GM18867 (cell line): ENCODE measurements around the gene SIM1.

Experiments
- ATAC-seq: cut with Tn5 transposase; IDR thresholded peaks from one replicate; pipeline ENCODE4 v1.9.1; 2021; ENCODE audit warnings: mild to moderate bottlenecking, moderate library complexity; ENCODE audit not compliant: unreplicated experiment

The SIM1 gene

DNA sequence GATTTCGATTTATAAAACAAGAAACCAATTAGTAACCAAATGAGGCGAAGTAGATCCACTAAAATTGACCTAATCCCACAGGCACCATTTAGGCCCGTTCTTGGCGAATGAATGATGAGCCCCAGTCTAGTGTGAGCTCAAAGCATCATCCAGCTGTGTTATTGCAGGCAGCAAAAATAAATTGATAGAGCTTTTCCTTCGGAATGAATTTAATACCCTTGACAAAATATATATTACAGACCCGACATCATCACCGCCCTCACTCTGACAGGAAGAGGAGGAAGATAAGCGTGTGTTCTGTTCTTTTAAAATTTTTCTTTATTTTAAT, 7.8 kb downstream of the SIM1 start:
- no peak for ATAC-seq

DNA sequence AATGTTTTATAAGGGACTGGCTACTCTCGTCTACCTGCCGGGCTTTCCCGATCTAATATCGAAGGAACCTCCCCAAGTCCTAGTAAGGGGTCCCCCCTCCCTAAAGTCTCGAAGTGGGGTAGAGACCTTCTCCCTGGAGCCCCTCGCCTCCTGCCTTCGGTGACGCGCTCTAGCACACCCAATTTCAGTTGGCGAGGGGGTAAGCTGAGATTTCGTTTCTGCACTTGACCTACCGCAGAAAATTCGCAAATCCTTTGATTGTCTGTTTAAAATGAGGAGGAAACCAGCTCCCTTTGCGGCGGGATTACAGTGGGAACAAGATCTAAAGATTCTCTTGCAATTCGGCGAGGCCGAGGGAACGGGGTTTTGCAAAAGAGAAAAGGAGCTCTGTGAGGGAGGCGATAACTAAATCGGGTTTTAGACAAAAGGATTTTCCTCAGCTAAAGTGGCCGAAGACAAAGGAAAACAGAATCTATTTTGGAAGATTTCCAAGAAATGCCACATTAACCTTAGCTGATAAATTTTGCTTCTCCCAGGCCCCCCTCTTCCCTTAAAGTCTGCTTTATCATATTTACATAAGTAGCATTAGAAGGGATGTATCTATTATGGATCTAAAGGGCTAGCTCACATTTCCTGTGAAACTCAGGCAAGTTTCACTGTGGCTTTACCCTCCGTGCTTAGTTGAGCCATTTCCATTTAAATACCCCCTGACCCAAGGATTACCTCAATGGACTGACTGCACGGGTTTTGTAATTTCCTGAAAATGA, 8.4 kb downstream of the SIM1 start:
- ATAC-seq, result no peak

DNA sequence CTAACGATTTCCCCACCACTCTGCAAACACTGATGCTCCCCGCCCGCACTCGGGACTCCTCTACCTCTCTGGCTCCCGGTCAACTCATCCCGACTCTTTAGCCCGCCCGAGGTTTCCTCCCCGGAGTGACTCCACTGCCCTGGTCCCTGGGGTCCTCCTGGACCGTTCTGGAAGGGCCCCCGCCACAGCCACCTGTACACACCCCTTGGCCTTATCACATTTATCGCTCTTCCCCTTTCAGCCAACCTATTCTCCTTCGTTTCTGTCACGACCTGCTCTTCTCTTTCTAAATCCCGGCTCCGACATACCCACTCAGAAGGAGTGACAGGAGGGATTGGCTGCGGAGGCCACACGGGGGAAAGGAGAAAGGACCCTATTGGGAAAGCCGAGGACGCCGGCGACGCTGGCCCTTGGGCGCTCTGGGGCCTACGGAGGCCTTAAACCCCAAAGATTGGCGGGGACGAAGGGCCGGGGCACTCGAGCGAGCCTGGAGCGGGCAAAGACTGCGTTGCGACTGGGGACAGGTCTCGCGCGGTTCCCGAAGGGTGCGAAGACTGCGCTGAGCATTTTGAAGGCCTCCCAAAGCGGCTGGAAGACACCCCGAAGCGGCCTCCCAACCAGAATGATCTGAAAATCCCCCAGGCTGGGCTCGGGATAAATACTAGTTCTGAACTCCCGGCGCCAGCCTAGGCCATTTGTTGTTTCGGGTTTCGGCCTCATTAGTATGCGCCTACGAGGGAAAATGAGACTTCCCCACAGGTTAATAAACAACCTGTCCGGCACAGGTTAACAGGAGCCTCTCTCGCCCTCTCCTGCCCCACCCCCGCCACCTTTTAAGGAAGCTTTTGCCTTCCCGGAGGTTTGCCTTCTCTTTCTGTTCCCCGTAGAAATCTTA, 9.2 kb downstream of the SIM1 start:
- no peak for ATAC-seq

DNA sequence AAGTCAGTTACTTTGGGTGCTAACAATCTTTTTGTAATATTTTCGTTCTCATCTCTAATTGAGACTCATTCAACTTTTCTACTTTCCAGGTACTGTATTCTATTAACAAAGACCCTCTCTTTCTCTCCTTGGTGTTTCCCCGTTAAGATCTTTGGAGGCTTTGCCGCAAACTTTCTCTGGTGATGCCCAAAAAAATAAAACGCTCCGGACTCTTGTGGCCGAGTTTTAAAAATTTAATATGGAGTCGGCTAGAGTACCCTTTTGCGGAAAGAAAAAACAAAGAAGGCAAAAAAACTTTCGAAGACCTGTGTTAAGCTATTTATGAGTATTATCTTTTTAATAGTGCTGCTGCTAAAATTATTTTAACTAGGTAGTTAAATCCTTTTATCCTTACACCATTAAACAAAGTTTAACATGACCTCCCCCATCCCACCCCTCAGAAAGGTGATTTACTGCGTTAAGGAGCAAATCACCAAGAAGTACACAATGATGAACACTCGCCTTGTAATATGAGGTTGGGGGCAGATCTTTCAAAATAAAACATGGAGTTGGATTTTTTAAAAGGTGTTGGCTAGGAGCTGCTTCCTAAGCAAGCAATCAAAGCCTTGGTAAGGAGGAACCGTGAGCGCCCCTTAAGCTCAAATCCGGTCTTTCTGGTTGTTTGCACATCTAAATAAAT, 10.0 kb downstream of the SIM1 start:
- no peak for ATAC-seq

DNA sequence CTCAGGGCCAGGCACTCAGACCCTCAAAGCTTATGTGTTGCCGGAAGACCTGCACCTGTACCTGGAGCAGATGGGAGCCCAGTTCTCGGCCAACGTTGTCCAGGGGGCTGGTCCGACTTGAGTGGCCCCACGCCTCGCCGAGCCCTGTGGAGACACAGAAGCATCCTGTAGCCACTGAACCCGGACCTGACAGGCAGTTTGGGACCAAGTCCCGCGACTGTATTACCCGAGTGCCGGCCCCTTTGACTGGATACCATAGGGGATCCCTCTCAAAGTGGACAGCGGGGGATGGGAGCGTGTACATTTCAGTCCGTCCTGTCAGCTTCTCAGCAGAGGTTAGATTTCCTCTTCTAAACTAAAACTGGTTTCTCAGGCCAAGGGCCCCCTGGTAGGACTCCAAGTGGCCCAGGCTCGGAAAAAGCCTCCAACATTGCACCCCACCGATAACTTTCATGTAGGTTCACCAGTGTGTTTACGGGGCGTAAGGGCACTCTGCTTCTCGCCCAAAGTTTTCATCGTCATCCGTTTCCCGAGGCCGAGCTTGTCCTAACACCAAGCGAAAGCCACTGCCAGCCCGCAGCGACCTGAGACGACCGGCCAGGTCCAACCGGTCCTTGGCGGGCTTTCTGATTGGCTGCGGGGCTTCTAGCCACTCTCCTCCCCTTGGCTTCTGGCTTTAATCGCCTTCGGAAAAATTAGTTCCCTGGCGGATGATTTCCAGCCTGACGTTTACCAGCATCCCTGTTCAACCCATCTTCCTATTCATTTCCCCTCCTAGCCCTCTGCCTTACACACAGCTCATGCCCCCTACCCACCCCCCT, 10.8 kb downstream of the SIM1 start:
- ATAC-seq, result no peak

DNA sequence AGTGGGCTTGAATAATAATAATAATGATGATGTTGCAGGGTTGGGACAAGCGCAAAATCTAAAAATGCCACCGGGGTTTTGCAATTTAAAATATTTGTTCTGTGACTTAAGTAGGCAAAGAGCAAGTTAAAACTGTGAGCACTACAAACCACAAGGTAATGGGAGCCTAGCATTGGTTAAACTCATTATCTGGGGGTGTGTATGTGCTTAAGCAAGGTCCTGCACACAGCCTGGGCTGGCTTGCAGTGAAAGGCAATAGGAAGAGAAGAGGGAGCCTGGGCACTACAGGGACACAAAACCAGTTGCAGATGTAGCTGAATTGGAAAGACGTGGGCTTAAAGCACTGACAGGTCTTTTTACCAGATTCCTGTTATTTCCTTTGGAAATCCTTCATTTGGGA, 11.7 kb downstream of the SIM1 start:
- no peak for ATAC-seq

DNA sequence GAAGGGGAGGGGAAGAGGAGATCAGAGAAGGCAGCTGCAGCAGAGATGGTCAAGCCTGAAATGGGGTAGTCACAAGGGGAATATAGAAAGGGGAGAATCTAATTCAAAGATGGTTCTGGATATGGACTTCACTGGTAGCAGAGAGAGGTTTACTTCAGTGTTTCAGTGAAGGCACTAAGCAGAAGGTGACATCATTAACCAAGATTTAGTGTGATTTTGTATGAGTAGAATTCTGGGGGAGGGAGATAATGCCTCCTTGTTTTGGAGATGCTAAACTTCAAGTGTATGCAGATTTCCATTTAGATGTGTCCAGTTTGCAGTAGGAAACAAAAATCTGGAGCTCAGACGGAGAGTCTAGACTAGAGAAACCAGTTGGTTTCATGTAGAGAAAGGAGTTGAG, 13.1 kb downstream of the SIM1 start:
- ATAC-seq, result no peak

DNA sequence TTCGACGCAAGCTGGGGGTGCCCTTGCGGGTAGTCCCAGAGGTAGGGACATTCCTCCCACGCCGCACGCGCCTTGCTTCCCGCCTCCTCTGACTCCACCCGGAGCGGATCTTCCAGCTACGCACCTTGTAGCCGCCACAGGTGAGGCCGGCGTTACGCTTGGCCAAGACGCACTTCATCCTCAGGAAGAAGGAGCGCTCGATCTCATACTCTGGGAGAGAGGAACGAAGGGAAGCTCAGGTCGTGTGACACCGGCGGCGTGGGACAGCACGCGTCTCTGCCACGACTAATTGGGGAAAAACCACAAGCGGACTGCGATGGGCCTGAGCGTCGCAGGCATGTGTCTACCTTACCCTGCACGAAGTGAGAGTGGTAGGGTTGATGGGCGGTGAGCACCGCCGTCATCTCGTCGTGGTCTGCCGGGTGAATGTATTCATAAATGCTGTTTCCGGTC, 15.5 kb downstream of the SIM1 start:
- ATAC-seq, result no peak

DNA sequence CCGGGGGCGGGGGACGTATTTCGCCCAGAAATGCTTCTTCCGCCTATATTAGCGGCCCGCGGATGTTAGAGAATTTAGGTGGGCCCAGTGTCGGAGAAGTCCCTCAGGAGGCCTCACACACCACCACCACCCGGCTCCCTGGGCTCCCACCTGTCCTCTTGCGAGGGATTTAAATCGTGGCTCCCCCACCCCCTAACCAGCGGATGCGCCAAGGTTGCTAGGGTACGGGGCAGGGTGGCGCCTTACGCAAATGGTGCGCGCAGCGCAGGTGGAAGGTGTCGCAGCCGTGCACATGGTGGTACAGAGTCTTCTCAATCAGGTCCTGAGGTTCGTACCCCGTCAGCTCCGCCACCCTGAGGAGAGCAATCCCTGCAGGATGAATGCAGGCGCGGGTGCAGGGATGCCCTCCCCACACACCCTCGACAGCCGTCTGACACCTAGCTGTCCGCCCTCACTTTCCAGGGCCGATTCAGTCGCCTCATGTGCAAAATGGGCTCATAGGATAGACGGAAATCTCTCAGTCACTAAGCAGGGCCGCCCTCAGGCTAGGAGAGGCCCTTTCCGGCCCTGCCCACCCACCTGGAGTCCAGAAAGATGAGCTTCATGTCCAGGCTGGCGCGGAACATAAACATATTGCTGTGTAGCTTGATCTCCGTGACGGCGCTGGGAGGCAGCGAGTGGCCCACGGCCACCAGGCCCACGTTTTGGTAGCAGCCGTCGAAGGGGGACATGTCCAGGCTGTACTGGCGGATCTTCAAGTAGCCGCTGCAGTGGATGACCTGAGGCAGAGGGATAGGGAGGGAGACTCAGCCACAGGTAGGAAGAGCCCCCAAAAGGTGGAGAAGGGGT, 16.6 kb downstream of the SIM1 start:
- no peak for ATAC-seq

DNA sequence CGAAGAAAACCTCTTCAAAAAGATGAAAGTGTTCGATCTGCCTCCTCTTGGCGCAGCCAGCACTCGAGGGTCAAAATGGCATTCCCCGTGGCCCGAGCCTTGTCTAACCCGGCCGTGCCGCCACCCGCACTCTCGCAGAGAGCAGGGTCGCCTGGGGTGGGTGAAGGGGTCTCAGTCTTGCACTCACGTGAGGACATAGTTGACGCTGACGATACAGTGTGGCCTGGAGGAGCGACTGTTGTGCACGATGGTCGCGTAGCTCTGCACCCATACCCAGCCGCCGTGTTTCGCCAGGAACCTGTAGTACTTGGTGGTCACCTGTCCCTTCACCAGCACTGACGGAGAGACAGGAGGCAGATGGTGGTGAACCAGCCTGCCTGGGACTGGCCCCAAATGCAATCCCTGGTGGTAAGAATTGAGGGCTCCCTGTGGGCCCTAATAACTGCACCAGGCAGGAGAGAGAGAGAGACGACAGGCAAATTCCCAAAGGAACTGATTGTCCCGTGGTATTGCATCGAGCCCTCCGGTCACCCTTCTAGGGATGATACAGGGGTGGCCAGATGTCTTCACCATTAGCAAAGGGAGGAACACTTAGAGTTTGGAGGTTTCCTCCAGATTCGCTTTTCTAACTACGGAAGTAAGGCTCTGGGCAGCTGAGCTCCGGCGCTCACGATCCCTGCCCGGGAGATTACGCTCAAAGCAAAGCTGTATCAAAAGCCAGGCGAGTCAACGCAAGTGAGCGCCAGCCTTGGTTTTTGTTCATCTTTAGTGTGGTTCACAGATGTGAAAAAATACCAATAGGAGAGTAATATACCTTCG, 17.4 kb downstream of the SIM1 start:
- no peak for ATAC-seq

DNA sequence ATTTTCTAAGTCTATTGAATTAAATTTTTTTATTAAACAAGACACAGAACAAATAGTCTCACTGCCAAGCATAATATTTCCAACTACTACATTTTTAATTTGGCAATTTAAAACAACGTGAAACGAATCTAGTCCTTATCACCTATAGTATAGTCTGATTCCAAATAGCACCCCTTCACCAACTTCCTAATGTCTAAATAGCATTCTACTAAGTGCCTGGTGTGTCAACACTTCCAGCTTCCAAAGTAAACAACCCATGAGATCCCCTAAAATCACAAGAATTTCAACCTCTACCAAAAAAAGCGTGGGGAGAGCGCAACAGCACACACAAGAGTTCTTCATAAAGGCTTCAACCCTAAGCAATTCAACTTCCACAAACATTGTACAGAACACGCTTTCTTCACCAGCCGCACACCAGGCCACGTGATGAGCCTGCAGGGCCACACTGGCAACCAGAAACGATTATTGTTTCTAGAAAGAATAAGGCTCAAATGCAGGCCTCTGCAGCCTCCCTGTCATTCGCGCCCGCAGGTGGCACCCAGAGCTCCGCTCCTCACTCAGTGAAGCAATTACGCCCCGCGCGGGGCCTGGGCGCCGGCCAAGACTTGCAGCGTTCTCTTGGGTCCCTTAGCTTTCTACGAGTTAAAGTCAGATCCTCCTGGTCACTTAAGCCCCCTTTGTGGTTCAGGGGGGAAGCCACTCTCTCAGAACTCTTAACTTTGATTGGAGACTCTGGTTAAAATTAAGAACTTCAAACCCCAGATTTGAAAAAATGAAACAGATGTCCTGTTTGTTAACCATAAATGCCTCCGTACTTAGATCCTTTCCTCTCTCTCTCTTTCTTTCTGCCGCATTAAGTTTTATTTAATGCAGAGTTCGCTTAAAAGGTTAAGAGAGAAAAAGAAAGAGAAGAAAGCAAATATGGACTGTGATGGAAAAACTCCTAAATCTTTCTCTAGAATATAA, 18.3 kb downstream of the SIM1 start:
- ATAC-seq, result no peak

DNA sequence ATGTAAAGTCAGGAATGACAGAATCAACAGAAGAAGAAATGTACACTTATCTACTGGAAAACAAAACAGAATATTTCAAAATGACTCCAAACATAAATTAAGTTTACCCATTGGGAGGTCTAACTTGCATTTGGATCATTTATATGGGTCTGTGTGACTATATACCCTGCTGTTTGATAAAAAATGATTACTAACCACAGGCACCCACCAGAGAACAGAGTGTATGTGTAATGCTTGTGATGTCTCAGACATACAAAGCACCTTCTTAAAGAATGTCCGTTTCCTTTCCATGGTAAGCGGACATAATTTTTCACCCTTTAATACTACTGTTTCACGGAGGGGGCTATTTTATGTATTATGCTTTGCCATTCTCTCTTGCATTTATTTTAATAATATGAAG, 19.2 kb downstream of the SIM1 start:
- no peak for ATAC-seq

DNA sequence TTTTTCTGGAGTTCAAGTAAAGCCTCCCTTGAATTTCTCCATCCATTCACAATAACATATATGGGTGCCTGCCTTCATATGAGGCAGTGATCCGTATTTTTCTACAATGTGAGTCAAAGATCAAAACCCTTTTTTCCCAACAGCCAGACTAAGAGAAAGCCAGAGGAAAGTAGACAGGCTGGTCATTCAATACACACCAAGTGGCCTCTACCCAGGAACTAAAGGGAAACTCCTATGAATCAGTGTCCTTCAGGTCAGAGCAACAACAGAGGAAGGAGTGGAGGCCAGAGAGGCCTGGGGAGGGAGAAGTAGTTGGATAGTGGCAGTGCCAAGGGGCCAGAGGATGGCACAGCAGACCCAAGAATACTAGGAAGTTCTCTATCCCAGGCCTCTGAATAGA, 23.8 kb downstream of the SIM1 start:
- no peak for ATAC-seq

DNA sequence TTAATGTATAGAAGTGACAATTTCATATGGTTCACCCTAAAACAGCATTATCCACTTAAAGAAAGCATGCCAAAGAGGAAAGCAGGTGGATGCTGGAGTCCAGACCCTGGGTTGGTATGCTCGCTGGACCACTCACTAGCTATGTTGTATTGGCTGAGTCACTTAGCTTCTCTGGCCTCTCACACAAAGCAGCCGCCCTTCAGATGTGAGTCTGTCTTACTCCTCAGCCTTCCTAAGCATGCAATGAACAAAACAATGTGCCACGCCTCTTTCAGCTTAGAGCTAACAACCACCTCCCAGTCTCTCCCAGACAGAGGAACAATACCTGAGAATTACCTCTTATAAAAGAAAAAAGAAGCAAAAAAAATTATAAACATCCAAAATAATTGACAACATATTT, 29.4 kb downstream of the SIM1 start:
- ATAC-seq, result no peak

DNA sequence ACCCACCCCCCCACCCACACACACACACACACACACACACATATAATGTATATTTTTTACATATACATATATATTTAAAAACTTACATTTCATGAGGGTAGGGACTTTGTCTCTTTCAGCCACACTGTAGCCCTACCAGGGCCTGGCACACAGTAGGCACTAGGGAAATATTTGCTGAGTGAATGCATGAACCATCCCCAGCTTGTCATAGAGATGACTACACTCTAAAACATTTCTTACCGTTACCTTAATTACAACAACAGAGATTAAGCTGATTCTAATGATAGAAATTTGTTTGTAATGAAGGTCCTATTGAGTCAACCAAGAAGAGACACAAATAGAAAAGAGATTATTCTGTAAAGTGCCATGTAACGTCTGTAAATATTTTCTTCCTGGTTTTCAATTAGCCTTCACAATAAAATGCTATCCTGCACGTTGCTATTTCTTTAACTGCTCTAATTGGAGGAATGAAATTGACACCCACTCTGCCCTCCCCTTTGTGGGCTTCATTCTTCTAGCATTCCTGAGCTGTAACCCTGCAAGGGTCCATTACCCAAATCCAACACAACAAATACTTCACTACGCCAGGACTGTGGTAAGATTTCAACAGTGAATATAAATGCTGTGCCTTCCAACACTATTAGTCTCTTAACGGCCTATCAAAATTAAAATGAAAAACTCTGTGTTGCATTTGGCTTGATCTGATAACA, 30.8 kb downstream of the SIM1 start:
- no peak for ATAC-seq

DNA sequence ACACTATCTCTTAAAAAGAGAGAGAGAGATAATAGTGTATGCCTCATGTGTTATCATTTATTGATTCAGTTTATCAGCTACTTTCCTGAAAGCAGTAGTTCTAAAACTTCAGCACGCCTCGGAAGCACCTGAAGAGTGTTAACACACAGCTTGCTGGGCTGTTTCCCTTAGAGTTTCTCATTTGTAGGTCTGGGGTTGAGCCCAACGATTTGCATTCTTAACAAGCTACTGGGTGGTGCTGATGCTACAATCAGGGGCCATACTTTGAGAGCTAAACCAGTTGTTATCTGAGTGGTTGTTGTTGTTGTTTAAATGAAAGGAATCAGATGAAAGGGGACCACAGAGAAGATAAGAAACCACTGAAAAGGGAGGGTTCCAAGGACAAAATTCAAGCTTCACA, 32.6 kb downstream of the SIM1 start:
- no peak for ATAC-seq

DNA sequence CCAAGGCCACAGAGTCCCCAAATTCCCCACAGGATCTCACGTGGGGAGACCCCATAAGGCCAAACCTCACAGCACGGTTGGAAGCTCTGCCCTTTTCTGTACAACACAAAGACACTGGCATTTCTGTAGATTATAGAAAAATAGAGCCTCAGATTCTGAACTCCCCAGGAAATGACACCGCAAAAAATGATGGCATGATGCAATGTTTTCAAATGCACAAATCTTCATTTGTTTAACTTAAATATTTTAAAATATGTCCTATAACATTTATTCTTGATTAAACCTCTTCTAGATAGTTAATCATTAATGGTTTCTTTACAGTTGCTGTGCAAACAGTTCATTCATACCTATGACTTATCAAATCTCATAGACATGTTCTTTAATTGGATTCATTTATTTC, 33.8 kb downstream of the SIM1 start:
- ATAC-seq, result no peak
